NCI-H1930 (cell line): Measurements from ENCODE around the gene PLCD4.
A peak's percentile ranks its signal among the peaks of the same experiment; 100 is the strongest.

ENCODE experiments used
- DNase-seq, 2 experiments: peaks; one replicate each; lab custom pipeline; 2025; lab: John Stamatoyannopoulos, UW

The PLCD4 gene

GRCh38 chr2:218621007-218621406 lies 13.3 kb downstream of the PLCD4 start:
- DNase-seq = no peak

GRCh38 chr2:218622606-218623365 lies 15.1 kb downstream of the PLCD4 start:
- DNase-seq = no peak

GRCh38 chr2:218623366-218623705 lies 15.6 kb downstream of the PLCD4 start:
- DNase-seq = no peak

GRCh38 chr2:218626369-218626768 lies 18.7 kb downstream of the PLCD4 start:
- DNase-seq = no peak

- DNase-seq = no peak
Observed at GRCh38 chr2:218627939-218628338, 20.2 kb downstream of the PLCD4 start.

GRCh38 chr2:218631837-218632236 lies 24.1 kb downstream of the PLCD4 start:
- no peak for DNase-seq

GRCh38 chr2:218635719-218636118 lies 28.0 kb downstream of the PLCD4 start:
- no peak for DNase-seq

- DNase-seq = no peak
Observed at GRCh38 chr2:218638372-218638771, 30.7 kb downstream of the PLCD4 start.

- DNase-seq = no peak
Observed at GRCh38 chr2:218642121-218642656, 34.5 kb downstream of the PLCD4 start.

GRCh38 chr2:218642786-218643185 lies 35.1 kb downstream of the PLCD4 start:
- no peak for DNase-seq

- no peak for DNase-seq
Observed at GRCh38 chr2:218643751-218644310, 36.1 kb downstream of the PLCD4 start.

GRCh38 chr2:218644721-218645120 lies 37.0 kb downstream of the PLCD4 start:
- no peak for DNase-seq

GRCh38 chr2:218645126-218645525 lies 37.4 kb downstream of the PLCD4 start:
- no peak for DNase-seq

- peak in 1 of 2 experiments; percentile 34 for DNase-seq
Observed at GRCh38 chr2:218648088-218648786, 40.5 kb downstream of the PLCD4 start.

GRCh38 chr2:218648787-218649100 lies 41.0 kb downstream of the PLCD4 start:
- DNase-seq = no peak

GRCh38 chr2:218655751-218656150 lies 48.1 kb downstream of the PLCD4 start:
- no peak for DNase-seq

- DNase-seq = peak; percentile 14
Observed at GRCh38 chr2:218658671-218659257, 51.1 kb downstream of the PLCD4 start.

GRCh38 chr2:218659258-218659987 lies 51.7 kb downstream of the PLCD4 start, which contains the start of the genes BCS1L and ZNF142:
Gene BCS1L (plus strand): TSS chr2:218659683. CDS start chr2:218660988, 1,305 bp downstream.
Gene ZNF142 (minus strand): TSS chr2:218659623. CDS start chr2:218656429, 3,194 bp downstream.
- DNase-seq = peak; percentile 82 to 87

- DNase-seq = no peak
Observed at GRCh38 chr2:218659988-218660358, 52.3 kb downstream of the PLCD4 start.

GRCh38 chr2:218662377-218662776 lies 54.7 kb downstream of the PLCD4 start:
- DNase-seq = no peak

GRCh38 chr2:218662827-218663226 lies 55.1 kb downstream of the PLCD4 start:
- no peak for DNase-seq

- DNase-seq = no peak
Observed at GRCh38 chr2:218663901-218664300, 56.2 kb downstream of the PLCD4 start.
